Thyroid gland (tissue), 4 donors: ENCODE measurements around the gene PRKCZ. TPM values are rescaled to one million over a fixed set of nuclear protein-coding genes. Genes with fewer than 3 reads are reported as not detected.
A peak's percentile ranks its signal among the peaks of the same experiment; 100 is the strongest.

ENCODE experiments used
- DNase-seq, 2 donors: peaks; one replicate each; pipeline ENCODE4 v3.0.0-alpha.2; 2019
- H3K27ac ChIP-seq, 3 donors: fragments of 200-600 bp; sonication (generic); 1 replicate in 2 of 3; 2 replicates in 1 of 3; pipeline ENCODE4 v1.5.1; 2016 to 2019; ENCODE audit warnings: mild to moderate bottlenecking in 1 of 3, moderate library complexity in 1 of 3
- H3K27me3 ChIP-seq: fragments of 200-600 bp; sonication (generic); one replicate; pipeline ENCODE4 v1.5.1; 2019
- H3K36me3 ChIP-seq, 2 donors: fragments of 200-600 bp; sonication (generic); one replicate each; pipeline ENCODE4 v1.5.1; 2016 to 2019
- H3K4me1 ChIP-seq, 2 donors: fragments of 200-600 bp; sonication (generic); one replicate each; pipeline ENCODE4 v1.5.1; 2017 to 2019
- H3K4me3 ChIP-seq, 3 donors: fragments of 200-600 bp; sonication (generic); replicated peaks in 1 of 3; 1 replicate in 2 of 3; 2 replicates in 1 of 3; pipeline ENCODE4 v1.5.1; 2016; ENCODE audit warnings: mild to moderate bottlenecking in 1 of 3
- H3K9me3 ChIP-seq: fragments of 200-600 bp; sonication (generic); one replicate; pipeline ENCODE4 v1.5.1; 2017
- POLR2A ChIP-seq, 2 donors: fragments of 450-650 bp; IDR thresholded peaks; one replicate each; pipeline ENCODE4 v1.6.1; 2017; ENCODE audit warnings: antibody characterized with exemption in 2 of 2, mild to moderate bottlenecking in 2 of 2, moderate library complexity in 1 of 2
- WGBS, 2 donors: methylation state at CpG; one replicate each; pipeline ENCODE4 v1.1.5; 2017; 5-methylcytosine and 5-hydroxymethylcytosine counted together
- intact Hi-C: fragments of 100-400 bp; cut with DNase I; formaldehyde crosslinking; loops from one replicate; pipeline ENCODE4 v1.15.1; 2023
- total RNA-seq, 4 donors: library from RNA; depleted of rRNA; stranded (reverse); fragments of >200 nt; gene quantifications; one replicate each; pipeline ENCODE4 v1.2.3, GENCODE V29; 2016
- TF ChIP-seq, protein P1 (sequence below), 6 experiments: fragments of 200-600 bp in 3 of 6; fragments of 450-650 bp in 3 of 6; sonication (generic) in 3 of 6; IDR thresholded peaks; one replicate each; pipeline ENCODE4 v1.5.1; 2016 to 2019; ENCODE audit warnings: antibody characterized with exemption in 6 of 6, mild to moderate bottlenecking in 2 of 6, inconsistent platforms in 1 of 6, moderate library complexity in 1 of 6

PRKCZ gene
- total RNA-seq, 4 donors from 2014 or later = 33.6 to 53.0 (median 44.3) TPM

DNA sequence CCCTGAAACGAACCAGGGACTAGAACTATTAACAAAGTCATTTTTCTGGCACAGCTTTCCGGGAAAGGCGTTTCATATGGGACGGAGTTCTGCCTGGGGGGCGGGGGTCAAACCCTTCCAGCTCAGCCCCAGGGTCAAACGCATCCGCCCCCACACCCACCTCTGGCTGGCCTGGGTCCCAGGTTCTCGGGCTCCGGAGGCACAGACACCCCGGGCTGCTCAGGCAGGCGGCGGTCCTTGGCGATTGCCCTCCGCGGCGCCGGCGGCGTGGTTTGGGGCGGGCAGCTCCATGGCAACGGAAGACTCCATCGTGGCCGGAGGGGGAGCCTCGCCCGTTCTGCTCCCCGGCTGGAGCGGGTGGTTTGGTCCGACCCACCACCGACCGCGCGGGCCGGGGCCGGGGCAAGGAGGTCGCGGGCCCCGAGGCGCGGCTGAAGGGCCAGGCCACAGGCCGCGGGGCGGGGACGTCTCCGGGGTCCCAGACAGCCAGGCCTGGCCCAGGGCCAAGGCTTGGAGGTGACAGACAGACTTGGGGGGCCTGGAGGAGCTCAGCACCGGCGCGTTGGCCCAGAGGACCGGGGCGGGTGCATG lies 46.6 kb upstream of the PRKCZ start, which contains the start of gene CFAP74:
Gene CFAP74 (minus strand): TSS at position 246 of the 591 bp plus-strand sequence. CDS start 12,830 bp downstream, outside the sequence.
- intact Hi-C loops = no loop called here
- H3K27me3 ChIP-seq = no peaks in the 10 kb centered on the region
- H3K4me3 ChIP-seq = peak within 1 kb of the TSS in 1 of 3 donors; percentile 23
- DNase-seq = peak; percentile 66 to 72
- TF ChIP-seq POLR2A (IDR thresholded peaks at IDR 0.05) = no peak
- TF ChIP-seq, protein P1, sequence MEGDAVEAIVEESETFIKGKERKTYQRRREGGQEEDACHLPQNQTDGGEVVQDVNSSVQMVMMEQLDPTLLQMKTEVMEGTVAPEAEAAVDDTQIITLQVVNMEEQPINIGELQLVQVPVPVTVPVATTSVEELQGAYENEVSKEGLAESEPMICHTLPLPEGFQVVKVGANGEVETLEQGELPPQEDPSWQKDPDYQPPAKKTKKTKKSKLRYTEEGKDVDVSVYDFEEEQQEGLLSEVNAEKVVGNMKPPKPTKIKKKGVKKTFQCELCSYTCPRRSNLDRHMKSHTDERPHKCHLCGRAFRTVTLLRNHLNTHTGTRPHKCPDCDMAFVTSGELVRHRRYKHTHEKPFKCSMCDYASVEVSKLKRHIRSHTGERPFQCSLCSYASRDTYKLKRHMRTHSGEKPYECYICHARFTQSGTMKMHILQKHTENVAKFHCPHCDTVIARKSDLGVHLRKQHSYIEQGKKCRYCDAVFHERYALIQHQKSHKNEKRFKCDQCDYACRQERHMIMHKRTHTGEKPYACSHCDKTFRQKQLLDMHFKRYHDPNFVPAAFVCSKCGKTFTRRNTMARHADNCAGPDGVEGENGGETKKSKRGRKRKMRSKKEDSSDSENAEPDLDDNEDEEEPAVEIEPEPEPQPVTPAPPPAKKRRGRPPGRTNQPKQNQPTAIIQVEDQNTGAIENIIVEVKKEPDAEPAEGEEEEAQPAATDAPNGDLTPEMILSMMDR (IDR thresholded peaks at IDR 0.05) = no peak
- WGBS, 2 donors = 9 to 16% methylated on average over 8 to 16 of the region's 49 CpGs
- H3K27ac ChIP-seq = no peak within 1 kb of the TSS
- H3K36me3 ChIP-seq = no peaks in the 10 kb centered on the region
- H3K9me3 ChIP-seq = no peaks in the 10 kb centered on the region
- H3K4me1 ChIP-seq = peaks cover 0 to 8% of the 10 kb centered on the region in 2 donors

DNA sequence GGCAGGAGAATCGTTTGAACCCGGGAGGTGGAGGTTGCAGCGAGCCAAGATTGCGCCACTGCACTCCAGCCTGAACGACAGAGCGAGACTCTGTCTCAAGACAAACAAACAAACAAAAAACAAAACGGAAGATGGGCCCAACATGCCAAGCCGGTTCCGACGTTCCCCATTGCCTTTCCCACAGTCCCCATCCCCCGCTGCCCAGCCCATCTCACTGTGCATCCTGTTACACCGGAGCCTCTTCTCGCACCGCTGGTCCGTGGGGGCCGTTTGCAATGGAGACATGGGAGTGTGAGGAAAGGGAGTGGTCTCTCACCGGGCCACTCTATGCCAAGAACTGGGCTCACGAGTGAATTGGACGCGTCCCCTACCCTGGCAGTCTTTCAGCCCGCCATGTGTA lies 45.4 kb upstream of the PRKCZ start:
- Histone ChIP-seq H3K27ac (no peak overlapping the region), H3K27me3 (no peaks in the 10 kb centered on the region), H3K9me3 (no peaks in the 10 kb centered on the region), H3K36me3 (no peaks in the 10 kb centered on the region), H3K4me1 (peaks cover 4 to 16% of the 10 kb centered on the region in 2 donors), H3K4me3 (no peak overlapping the region)
- TF ChIP-seq POLR2A (IDR thresholded peaks at IDR 0.05) = no peak
- TF ChIP-seq, protein P1 (IDR thresholded peaks at IDR 0.05) = no peak
- 66 to 77% methylated on average over 21 of the region's 21 CpGs for WGBS, 2 donors
- DNase-seq = no peak
- intact Hi-C loops = no loop called here

DNA sequence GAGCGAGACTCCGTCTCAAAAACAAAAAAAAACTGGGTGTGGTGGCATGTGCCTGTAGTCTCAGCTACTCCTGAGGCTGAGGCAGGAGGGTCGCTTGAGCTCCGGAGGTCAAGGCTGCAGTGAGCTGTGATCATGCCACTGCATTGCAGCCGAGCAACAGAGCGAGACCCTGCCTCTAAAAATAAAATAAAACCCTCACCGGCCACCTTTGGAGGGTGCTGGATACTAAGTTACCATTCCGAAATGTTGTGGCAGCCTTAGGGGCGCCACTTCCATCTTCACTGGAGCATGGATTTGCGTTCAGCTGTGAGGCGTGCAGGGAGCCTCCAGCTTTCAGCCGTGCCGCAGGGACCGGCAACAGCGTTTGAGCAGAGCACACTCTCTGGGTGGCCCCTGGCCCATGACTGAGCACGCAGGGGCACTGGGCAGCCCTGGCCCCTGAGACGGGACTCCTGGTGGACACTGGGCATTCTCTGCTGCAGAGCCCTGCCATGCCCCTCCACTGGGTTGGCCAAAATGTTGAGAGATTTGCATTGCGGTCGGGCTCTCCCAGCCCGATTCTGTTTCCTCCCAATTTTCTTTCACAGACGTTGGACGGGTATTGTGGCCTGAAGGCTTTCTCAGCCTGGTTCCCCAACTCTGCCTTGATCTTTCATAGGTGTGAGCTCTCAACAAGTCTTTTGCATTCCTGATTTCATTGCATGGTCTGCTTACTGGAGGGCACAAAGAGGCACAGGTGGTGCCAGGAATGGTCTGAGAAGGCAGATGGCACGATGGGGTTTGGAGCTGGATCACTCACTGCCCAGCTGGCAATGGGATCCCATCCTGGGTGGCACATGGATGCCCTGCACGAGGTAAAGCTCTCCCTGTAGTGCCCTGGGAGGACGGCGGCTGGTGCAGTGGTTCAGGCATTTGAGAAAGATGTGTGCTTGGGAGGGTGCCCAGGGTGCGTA lies 40.8 kb upstream of the PRKCZ start:
- WGBS, 2 donors = 44 to 49% methylated on average over 20 to 27 of the region's 27 CpGs
- Histone ChIP-seq H3K27me3 (no peaks in the 10 kb centered on the region), H3K9me3 (no peaks in the 10 kb centered on the region), H3K4me1 (peaks cover 4 to 8% of the 10 kb centered on the region in 2 donors), H3K27ac (no peak overlapping the region), H3K36me3 (no peaks in the 10 kb centered on the region), H3K4me3 (no peak overlapping the region)
- peak; percentile 44 for DNase-seq
- no peak for TF ChIP-seq POLR2A (IDR thresholded peaks at IDR 0.05)
- TF ChIP-seq, protein P1 (IDR thresholded peaks at IDR 0.05) = no peak
- intact Hi-C loops = no loop called here

DNA sequence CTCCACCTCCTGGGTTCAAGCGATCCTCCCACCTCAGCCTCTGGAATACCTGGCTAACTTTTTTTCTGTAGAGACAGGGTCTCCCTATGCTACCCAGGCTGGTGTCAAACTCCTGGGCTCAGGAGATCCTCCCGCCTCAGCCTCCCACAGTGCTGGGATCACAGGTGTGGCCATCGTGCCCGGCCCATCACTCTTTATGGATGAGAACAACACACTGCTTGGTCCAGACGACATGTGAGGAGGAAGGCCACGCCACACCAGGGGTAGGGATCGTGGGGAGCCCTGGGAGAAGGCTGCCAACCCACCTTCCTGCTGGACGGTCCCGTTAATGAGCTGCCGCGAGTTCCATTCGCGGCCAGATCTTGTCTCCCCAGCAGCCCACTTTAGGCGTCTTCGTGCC lies 36.0 kb upstream of the PRKCZ start:
- no peaks in the 10 kb centered on the region for H3K36me3 ChIP-seq
- H3K27ac ChIP-seq = no peak overlapping the region
- intact Hi-C loops = no loop called here
- H3K4me1 ChIP-seq = peaks cover 2 to 5% of the 10 kb centered on the region in 2 donors
- no peaks in the 10 kb centered on the region for H3K9me3 ChIP-seq
- no peak for DNase-seq
- no peak overlapping the region for H3K4me3 ChIP-seq
- no peaks in the 10 kb centered on the region for H3K27me3 ChIP-seq
- TF ChIP-seq POLR2A (IDR thresholded peaks at IDR 0.05) = no peak
- TF ChIP-seq, protein P1 (IDR thresholded peaks at IDR 0.05) = no peak
- WGBS, 2 donors = 82 to 85% methylated on average over 14 to 15 of the region's 15 CpGs
